GM21381 (cell line): ENCODE results near the gene MFAP2.

Experiments
- ATAC-seq: cut with Tn5 transposase; IDR thresholded peaks from one replicate; pipeline ENCODE4 v1.9.1; 2021; ENCODE audit warnings: mild to moderate bottlenecking, moderate library complexity; ENCODE audit not compliant: unreplicated experiment

Gene MFAP2

GRCh38 chr1:17008208-17008855, 27.9 kb upstream of the MFAP2 start:
- no peak for ATAC-seq

GRCh38 chr1:17007121-17007520, 26.7 kb upstream of the MFAP2 start:
- ATAC-seq: no peak

GRCh38 chr1:17005365-17005740, 24.9 kb upstream of the MFAP2 start:
- no peak for ATAC-seq

- ATAC-seq: no peak
Measured at GRCh38 chr1:17004466-17005364, 24.3 kb upstream of the MFAP2 start.

- ATAC-seq: no peak
Measured at GRCh38 chr1:17002524-17002902, 22.1 kb upstream of the MFAP2 start.

- ATAC-seq: no peak
Measured at GRCh38 chr1:17001760-17002523, 21.5 kb upstream of the MFAP2 start.

- ATAC-seq: no peak
Measured at GRCh38 chr1:16999863-17000262, 19.4 kb upstream of the MFAP2 start.

- no peak for ATAC-seq
Measured at GRCh38 chr1:16998589-16998988, 18.2 kb upstream of the MFAP2 start.

GRCh38 chr1:16996845-16997244, 16.4 kb upstream of the MFAP2 start:
- ATAC-seq: no peak

GRCh38 chr1:16993521-16994038, 13.2 kb upstream of the MFAP2 start:
- ATAC-seq: no peak

GRCh38 chr1:16992675-16993074, 12.3 kb upstream of the MFAP2 start:
- no peak for ATAC-seq

- no peak for ATAC-seq
Measured at GRCh38 chr1:16992102-16992501, 11.7 kb upstream of the MFAP2 start.

GRCh38 chr1:16991571-16991970, 11.2 kb upstream of the MFAP2 start:
- ATAC-seq: no peak

GRCh38 chr1:16989676-16990391, 9.4 kb upstream of the MFAP2 start:
- ATAC-seq: no peak

GRCh38 chr1:16988210-16988609, 7.8 kb upstream of the MFAP2 start:
- ATAC-seq: no peak

GRCh38 chr1:16986962-16987361, 6.5 kb upstream of the MFAP2 start:
- no peak for ATAC-seq

- ATAC-seq: no peak
Measured at GRCh38 chr1:16986560-16986959, 6.1 kb upstream of the MFAP2 start.

- no peak for ATAC-seq
Measured at GRCh38 chr1:16986113-16986512, 5.7 kb upstream of the MFAP2 start.

- ATAC-seq: no peak
Measured at GRCh38 chr1:16984717-16985116, 4.3 kb upstream of the MFAP2 start.

- ATAC-seq: no peak
Measured at GRCh38 chr1:16983649-16984048, 3.2 kb upstream of the MFAP2 start.

GRCh38 chr1:16982902-16983301, 2.5 kb upstream of the MFAP2 start:
- ATAC-seq: no peak
